ENCODE measurements around the gene SLC22A23. TPM values are rescaled to one million over a fixed set of nuclear protein-coding genes. Genes with fewer than 3 reads are reported as not detected.
A peak's percentile ranks its signal among the peaks of the same experiment; 100 is the strongest.

SLC22A23 gene
- total RNA-seq, 1 donor, result 9.0 TPM

- DNase-seq (ENCODE audit: low read depth), result no peak
- TF ChIP-seq CTCF (IDR thresholded peaks at IDR 0.05; ENCODE audit: insufficient read depth, low read length), result no peak
Observed at GRCh38 chr6:3347826-3348225, 109.0 kb downstream of the SLC22A23 start.

GRCh38 chr6:3347247-3347646 lies 109.6 kb downstream of the SLC22A23 start:
- TF ChIP-seq CTCF (IDR thresholded peaks at IDR 0.05; ENCODE audit: insufficient read depth, low read length), result no peak
- DNase-seq (ENCODE audit: low read depth), result no peak
- H3K4me3 ChIP-seq (ENCODE audit: low read depth, low read length), result no peak overlapping the region

More at GRCh38 chr6:3347826-3348225, 109.0 kb downstream of the SLC22A23 start:
- H3K4me3 ChIP-seq (ENCODE audit: low read depth, low read length), result no peak overlapping the region

DNA sequence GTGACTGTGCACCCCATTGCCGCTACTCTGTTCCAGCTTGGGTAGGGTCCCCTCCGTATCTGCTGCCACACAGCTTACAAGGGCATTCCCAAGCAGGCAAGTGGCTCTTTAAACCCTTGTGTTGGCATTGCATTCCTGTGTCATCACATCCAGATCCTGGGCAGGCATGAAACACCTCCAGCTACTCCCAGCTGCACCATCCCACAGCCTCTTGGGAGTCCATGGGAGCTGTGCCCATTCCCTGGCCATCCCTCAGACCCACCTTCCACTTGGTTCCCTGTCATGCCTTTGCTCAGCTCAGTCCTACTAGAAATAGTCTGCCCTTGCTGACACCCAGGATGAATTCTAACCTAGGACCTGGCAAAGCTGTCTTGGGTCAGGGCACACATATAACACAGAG lies 110.4 kb downstream of the SLC22A23 start:
- TF ChIP-seq CTCF (IDR thresholded peaks at IDR 0.05; ENCODE audit: insufficient read depth, low read length), result no peak
- no peak overlapping the region for H3K4me3 ChIP-seq (ENCODE audit: low read depth, low read length)
- no peak for DNase-seq (ENCODE audit: low read depth)

DNA sequence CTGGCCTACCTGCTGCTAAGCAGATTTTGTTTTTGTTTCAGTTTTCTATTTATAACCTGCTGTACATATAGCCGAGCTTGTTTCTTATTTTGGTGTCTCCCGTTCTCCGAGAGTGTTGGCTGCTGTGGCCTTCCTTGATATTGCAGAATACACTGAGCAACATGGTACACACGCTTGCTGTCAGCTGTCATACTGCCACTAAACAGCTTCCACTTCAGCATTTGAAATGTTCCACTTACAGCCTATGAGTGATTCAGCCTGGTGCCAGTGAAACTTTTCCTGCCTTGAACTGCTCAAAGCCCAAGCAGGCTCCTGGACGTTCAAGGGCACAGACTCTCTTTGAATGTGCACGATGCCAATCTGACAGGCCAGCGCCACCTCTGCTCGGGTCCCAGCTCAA lies 111.0 kb downstream of the SLC22A23 start:
- no peak for TF ChIP-seq CTCF (IDR thresholded peaks at IDR 0.05; ENCODE audit: insufficient read depth, low read length)
- H3K4me3 ChIP-seq (ENCODE audit: low read depth, low read length), result no peak overlapping the region
- DNase-seq (ENCODE audit: low read depth), result no peak

DNA sequence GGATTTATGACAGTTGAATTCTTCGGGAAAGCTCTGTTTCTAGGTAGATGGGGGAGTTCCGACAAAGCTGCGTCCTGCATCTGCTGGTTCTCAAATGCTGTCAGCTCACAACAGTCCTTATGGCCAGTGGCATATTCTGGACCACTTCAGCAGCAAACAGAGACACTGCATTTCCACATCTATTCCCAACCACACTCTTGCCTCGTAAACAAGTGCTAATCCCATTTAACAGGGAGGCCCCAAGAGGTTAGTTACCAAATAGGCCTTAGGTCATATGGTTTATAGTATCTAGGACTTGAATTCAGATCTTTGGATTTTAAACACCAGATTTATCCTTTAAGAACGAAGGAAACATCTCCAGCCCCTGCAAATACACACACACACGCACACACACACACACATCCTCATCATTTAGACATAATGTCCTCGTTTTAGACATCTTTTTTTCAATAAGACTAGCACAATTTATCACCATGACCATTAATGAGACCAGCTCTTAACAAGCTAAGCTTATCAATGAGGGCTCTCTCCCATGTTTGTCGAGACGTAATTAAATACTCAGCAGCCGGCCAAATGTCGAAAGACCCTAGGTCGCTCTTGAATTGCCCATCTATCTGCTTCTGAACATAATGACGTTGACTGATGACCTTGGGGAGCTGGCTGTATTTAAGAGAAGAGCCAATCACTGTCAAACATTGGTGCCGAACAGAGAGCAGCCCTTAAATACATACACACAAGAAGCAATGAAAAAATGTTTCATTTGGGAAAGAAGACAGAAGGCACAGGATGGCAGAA lies 113.6 kb downstream of the SLC22A23 start:
- H3K4me3 ChIP-seq (ENCODE audit: low read depth, low read length), result no peak overlapping the region
- TF ChIP-seq CTCF (IDR thresholded peaks at IDR 0.05; ENCODE audit: insufficient read depth, low read length), result no peak
- DNase-seq (ENCODE audit: low read depth), result no peak

- DNase-seq (ENCODE audit: low read depth), result peak; percentile 88
Observed at GRCh38 chr6:3341467-3341866, 115.4 kb downstream of the SLC22A23 start.

More at GRCh38 chr6:3341467-3341866, 115.4 kb downstream of the SLC22A23 start:
- TF ChIP-seq CTCF (IDR thresholded peaks at IDR 0.05; ENCODE audit: insufficient read depth, low read length), result no peak
- H3K4me3 ChIP-seq (ENCODE audit: low read depth, low read length), result no peak overlapping the region

Data from fibroblast of the aortic adventitia (primary cell).